Stimulated activated CD4-positive, alpha-beta T cell treated with anti-CD3 and anti-CD28 coated beads, TNF-alpha, amount 100 ng/mL, for 48 hours (primary cell): ENCODE measurements around the gene FBXO2.
A peak's percentile ranks its signal among the peaks of the same experiment; 100 is the strongest.

Source experiments
- DNase-seq, 3 donors: peaks; one replicate each; pipeline ENCODE4 v3.0.0-alpha.2; 2020; ENCODE audit warnings: low read depth in 3 of 3

FBXO2 gene

GRCh38 chr1:11653101-11653860, 948 bp downstream of the FBXO2 start:
- no peak for DNase-seq

- DNase-seq = no peak
These were observed 1.9 kb downstream of the FBXO2 start for GRCh38 chr1:11652203-11652780.

- DNase-seq = no peak
These were observed 3.2 kb downstream of the FBXO2 start for GRCh38 chr1:11651017-11651416.

- DNase-seq = peak; percentile 64 to 75 (median 73)
These were observed 3.8 kb downstream of the FBXO2 start for GRCh38 chr1:11650331-11650991.

GRCh38 chr1:11649624-11650330, 4.5 kb downstream of the FBXO2 start:
- DNase-seq = no peak

GRCh38 chr1:11649237-11649623, 5.0 kb downstream of the FBXO2 start:
- DNase-seq = no peak

GRCh38 chr1:11648732-11649158, 5.5 kb downstream of the FBXO2 start:
- DNase-seq = no peak

GRCh38 chr1:11648039-11648438, 6.2 kb downstream of the FBXO2 start:
- no peak for DNase-seq

- no peak for DNase-seq
These were observed 6.9 kb downstream of the FBXO2 start for GRCh38 chr1:11647333-11647732.

- DNase-seq = no peak
These were observed 7.9 kb downstream of the FBXO2 start for GRCh38 chr1:11646317-11646716.

- DNase-seq = peak; percentile 63 to 83 (median 69)
These were observed 8.5 kb downstream of the FBXO2 start for GRCh38 chr1:11645670-11646265.

- DNase-seq = no peak
These were observed 9.0 kb downstream of the FBXO2 start for GRCh38 chr1:11645270-11645669.

- no peak for DNase-seq
These were observed 10.4 kb downstream of the FBXO2 start for GRCh38 chr1:11643782-11644181.

GRCh38 chr1:11642418-11643017, 11.7 kb downstream of the FBXO2 start:
- peak; percentile 43 to 62 (median 60) for DNase-seq

GRCh38 chr1:11641776-11642305, 12.4 kb downstream of the FBXO2 start:
- no peak for DNase-seq

- no peak for DNase-seq
These were observed 13.3 kb downstream of the FBXO2 start for GRCh38 chr1:11640944-11641343.

- no peak for DNase-seq
These were observed 14.1 kb downstream of the FBXO2 start for GRCh38 chr1:11640101-11640500.

- no peak for DNase-seq
These were observed 14.9 kb downstream of the FBXO2 start for GRCh38 chr1:11639372-11639771.

- no peak for DNase-seq
These were observed 16.1 kb downstream of the FBXO2 start for GRCh38 chr1:11638121-11638520.

- DNase-seq = no peak
These were observed 19.6 kb downstream of the FBXO2 start for GRCh38 chr1:11634365-11635192.
